ENCODE data around the gene DYNLL2.

DNA sequence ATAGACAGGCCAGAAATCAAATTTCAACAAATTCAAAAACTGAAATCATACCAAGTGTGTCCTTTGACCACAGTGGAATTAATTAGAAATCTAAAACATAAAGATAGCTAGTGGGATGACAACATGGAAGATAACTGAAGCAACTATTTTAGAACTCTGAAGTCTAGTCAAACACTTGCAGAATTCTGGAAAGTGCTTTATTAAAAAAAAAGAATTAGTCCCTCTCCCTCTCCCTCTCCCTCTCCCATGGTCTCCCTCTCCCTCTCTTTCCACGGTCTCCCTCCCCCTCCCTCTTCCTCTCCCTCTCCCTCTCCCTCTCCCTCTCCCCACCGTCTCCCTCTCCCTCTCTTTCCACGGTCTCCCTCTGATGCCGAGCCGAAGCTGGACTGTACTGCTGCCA lies 58.3 kb downstream of the DYNLL2 start:
- TF ChIP-seq POLR2AphosphoS5 (IDR thresholded peaks at IDR 0.05; ENCODE audit: low read depth, low read length): no peak
- TF ChIP-seq TAF1 (IDR thresholded peaks at IDR 0.05; ENCODE audit: borderline replicate concordance, low read depth, low read length): no peak
- no peak for TF ChIP-seq POLR2A (IDR thresholded peaks at IDR 0.05; ENCODE audit: low read depth, low read length)

All from GM12892 (cell line).